Measurements from ENCODE around the gene CRIP1.

GRCh38 chr14:105519946-105520698 lies 33.4 kb downstream of the CRIP1 start:
- TF ChIP-seq POLR2AphosphoS5 (IDR thresholded peaks at IDR 0.05) = no peak
- TF ChIP-seq, protein P1, sequence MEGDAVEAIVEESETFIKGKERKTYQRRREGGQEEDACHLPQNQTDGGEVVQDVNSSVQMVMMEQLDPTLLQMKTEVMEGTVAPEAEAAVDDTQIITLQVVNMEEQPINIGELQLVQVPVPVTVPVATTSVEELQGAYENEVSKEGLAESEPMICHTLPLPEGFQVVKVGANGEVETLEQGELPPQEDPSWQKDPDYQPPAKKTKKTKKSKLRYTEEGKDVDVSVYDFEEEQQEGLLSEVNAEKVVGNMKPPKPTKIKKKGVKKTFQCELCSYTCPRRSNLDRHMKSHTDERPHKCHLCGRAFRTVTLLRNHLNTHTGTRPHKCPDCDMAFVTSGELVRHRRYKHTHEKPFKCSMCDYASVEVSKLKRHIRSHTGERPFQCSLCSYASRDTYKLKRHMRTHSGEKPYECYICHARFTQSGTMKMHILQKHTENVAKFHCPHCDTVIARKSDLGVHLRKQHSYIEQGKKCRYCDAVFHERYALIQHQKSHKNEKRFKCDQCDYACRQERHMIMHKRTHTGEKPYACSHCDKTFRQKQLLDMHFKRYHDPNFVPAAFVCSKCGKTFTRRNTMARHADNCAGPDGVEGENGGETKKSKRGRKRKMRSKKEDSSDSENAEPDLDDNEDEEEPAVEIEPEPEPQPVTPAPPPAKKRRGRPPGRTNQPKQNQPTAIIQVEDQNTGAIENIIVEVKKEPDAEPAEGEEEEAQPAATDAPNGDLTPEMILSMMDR (IDR thresholded peaks at IDR 0.05) = no peak
- no peak for TF ChIP-seq POLR2A (IDR thresholded peaks at IDR 0.05; ENCODE audit: low read depth)
